ENCODE measurements around the gene TACO1. TPM values are rescaled to one million over a fixed set of nuclear protein-coding genes. Genes with fewer than 3 reads are reported as not detected.

The TACO1 gene
- total RNA-seq, 6 donors from 2014 or later = 6.3 to 17.5 (median 13.5) TPM

DNA sequence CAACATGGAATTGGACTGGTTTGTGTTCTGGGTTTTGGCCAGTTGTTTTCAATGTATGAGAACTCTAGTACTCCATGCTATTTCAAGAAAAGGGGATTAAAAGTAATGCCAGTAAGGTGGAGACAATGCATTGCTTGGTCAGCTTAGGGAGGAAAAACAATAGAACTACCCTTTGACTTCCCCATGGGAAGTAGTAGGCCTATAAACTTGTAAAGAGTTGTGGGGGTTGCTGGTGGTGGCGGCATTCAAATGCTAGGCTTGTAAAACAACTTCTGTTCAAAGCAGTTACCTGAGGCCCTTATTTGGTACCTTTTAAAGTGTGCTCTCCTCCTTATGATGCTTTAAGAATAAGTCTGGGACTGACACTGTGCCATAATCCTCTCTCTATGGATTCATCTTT lies 30.9 kb downstream of the TACO1 start:
- no peak for ATAC-seq (ENCODE audit: low FRiP score in 2 of 2)
- no peaks in the 10 kb centered on the region for H3K9me3 ChIP-seq
- peaks cover 54 to 73% (median 56%) of the 10 kb centered on the region in 4 donors for H3K4me1 ChIP-seq
- TF ChIP-seq POLR2A (IDR thresholded peaks at IDR 0.05) (no peak), POLR2AphosphoS5 (IDR thresholded peaks at IDR 0.05) (no peak), EP300 (IDR thresholded peaks at IDR 0.05) (no peak)
- TF ChIP-seq, protein P1, sequence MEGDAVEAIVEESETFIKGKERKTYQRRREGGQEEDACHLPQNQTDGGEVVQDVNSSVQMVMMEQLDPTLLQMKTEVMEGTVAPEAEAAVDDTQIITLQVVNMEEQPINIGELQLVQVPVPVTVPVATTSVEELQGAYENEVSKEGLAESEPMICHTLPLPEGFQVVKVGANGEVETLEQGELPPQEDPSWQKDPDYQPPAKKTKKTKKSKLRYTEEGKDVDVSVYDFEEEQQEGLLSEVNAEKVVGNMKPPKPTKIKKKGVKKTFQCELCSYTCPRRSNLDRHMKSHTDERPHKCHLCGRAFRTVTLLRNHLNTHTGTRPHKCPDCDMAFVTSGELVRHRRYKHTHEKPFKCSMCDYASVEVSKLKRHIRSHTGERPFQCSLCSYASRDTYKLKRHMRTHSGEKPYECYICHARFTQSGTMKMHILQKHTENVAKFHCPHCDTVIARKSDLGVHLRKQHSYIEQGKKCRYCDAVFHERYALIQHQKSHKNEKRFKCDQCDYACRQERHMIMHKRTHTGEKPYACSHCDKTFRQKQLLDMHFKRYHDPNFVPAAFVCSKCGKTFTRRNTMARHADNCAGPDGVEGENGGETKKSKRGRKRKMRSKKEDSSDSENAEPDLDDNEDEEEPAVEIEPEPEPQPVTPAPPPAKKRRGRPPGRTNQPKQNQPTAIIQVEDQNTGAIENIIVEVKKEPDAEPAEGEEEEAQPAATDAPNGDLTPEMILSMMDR (IDR thresholded peaks at IDR 0.05) = no peak
- peak overlapping the region in 3 of 4 donors; percentile 24 to 42 (median 33) for H3K27ac ChIP-seq
- WGBS, 2 donors = 84 to 94% methylated on average over 1 of the region's 1 CpG
- DNase-seq = no peak
- H3K36me3 ChIP-seq = peaks cover 0 to 49% (median 12%) of the 10 kb centered on the region in 4 donors
- H3K27me3 ChIP-seq = no peaks in the 10 kb centered on the region
- H3K4me3 ChIP-seq = no peak overlapping the region

DNA sequence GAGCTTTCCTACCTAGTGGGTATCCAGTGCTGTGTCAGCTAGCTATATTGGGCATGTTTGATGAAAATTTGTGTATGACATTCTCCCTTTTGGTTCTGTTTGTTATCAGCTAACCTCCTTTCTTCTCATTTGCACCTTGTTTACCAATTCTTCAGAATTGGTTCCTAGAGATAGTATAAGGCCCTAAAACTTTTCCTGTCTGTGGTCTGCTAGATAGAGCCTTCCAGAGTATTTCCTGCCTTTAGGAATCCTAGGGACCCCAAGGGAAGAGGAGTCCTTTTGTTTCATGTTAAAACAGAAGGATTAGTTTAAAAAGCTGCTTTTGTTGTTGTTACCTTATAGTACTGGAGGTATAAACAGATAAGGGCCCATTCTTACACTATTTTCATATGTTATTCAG lies 33.0 kb downstream of the TACO1 start:
- Histone ChIP-seq H3K9me3 (no peaks in the 10 kb centered on the region), H3K36me3 (peaks cover 0 to 63% (median 17%) of the 10 kb centered on the region in 4 donors), H3K4me1 (peaks cover 43 to 58% (median 43%) of the 10 kb centered on the region in 4 donors), H3K4me3 (no peak overlapping the region), H3K27me3 (no peaks in the 10 kb centered on the region), H3K27ac (peak overlapping the region; percentile 48 to 81 (median 64))
- no peak for DNase-seq
- ATAC-seq (ENCODE audit: low FRiP score in 2 of 2) = no peak
- TF ChIP-seq, protein P1 (IDR thresholded peaks at IDR 0.05) = no peak
- TF ChIP-seq EP300 (IDR thresholded peaks at IDR 0.05) (no peak), POLR2AphosphoS5 (IDR thresholded peaks at IDR 0.05) (no peak), POLR2A (IDR thresholded peaks at IDR 0.05) (no peak)

DNA sequence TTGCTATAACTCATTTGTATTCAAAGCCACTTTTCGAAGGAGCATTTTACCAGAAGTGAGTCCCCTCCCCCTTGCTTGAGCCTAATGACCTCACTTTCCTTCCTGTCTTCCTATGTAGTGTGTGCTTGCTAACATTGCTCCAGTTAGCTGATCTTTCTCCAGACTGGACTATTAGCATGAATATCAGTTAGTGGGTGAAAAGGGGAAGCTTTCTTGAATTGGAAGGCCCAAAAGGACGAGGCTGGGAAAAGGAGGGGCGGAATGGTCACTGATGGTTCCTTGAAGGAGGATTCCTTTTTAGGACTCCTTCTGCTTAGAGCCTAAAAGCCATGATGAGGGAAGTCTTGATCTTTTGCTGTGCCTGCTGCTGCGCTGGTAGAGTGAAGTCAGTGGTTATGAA lies 33.5 kb downstream of the TACO1 start:
- WGBS, 2 donors = 37 to 53% methylated on average over 4 of the region's 4 CpGs
- H3K9me3 ChIP-seq = no peaks in the 10 kb centered on the region
- ATAC-seq (ENCODE audit: low FRiP score in 2 of 2) = peak in 1 of 2 donors; percentile 75
- no peak for DNase-seq
- no peaks in the 10 kb centered on the region for H3K27me3 ChIP-seq
- H3K4me1 ChIP-seq = peaks cover 39 to 54% (median 42%) of the 10 kb centered on the region in 4 donors
- H3K27ac ChIP-seq = peak overlapping the region; percentile 48 to 81 (median 64)
- TF ChIP-seq POLR2AphosphoS5 (IDR thresholded peaks at IDR 0.05) (peak in 1 of 2 donors; percentile 35), POLR2A (IDR thresholded peaks at IDR 0.05) (no peak), EP300 (IDR thresholded peaks at IDR 0.05) (peak in 1 of 4 donors; percentile 10)
- TF ChIP-seq, protein P1 (IDR thresholded peaks at IDR 0.05) = no peak
- peaks cover 0 to 59% (median 17%) of the 10 kb centered on the region in 4 donors for H3K36me3 ChIP-seq
- no peak overlapping the region for H3K4me3 ChIP-seq

DNA sequence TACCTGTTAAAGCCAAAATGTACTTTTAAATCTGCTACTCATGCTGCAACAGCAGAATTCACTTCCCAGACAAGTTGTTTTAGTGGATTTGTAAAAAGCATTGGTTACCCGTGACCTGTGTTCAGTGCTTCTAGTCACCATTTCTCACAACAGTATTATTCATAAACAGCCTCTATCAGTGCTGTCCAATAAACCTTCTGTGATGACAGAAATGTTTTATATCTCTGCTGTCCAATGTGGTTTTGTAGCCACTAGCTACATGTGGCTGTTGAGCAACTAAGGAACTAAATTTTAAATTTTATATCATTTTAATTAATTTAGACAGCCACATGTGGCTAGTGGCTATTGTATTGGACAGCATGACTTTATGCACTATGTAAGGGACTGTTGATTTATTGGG lies 34.1 kb downstream of the TACO1 start:
- no peak overlapping the region for H3K4me3 ChIP-seq
- peaks cover 0 to 58% (median 17%) of the 10 kb centered on the region in 4 donors for H3K36me3 ChIP-seq
- H3K27me3 ChIP-seq = no peaks in the 10 kb centered on the region
- ATAC-seq (ENCODE audit: low FRiP score in 2 of 2) (no peak), DNase-seq (no peak)
- WGBS, 2 donors = 88 to 89% methylated on average over 1 of the region's 1 CpG
- peaks cover 35 to 48% (median 38%) of the 10 kb centered on the region in 4 donors for H3K4me1 ChIP-seq
- H3K27ac ChIP-seq = peak overlapping the region; percentile 18 to 81 (median 64)
- TF ChIP-seq, protein P1 (IDR thresholded peaks at IDR 0.05) = no peak
- no peak for TF ChIP-seq EP300 (IDR thresholded peaks at IDR 0.05)
- TF ChIP-seq POLR2A (IDR thresholded peaks at IDR 0.05) = no peak
- TF ChIP-seq POLR2AphosphoS5 (IDR thresholded peaks at IDR 0.05) = no peak
- no peaks in the 10 kb centered on the region for H3K9me3 ChIP-seq

DNA sequence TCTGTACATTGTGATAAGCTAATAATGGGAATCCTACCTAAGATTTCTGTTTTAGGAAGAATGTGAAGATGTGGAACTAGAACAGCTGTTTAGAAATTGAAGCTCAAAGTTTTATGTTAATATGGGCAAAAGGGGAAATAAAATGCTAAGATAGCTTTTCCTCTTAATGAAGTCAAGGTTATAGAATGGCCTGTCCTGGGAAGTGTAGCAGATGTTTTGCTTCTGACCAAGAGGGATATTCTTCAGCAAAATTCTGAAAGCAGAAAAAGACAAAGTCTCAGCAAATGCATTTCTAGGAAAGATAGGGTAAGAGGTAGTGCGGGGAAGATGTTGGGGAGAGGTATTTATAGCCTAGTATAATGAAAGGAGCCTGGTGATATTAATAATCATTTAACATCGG lies 34.6 kb downstream of the TACO1 start:
- no peaks in the 10 kb centered on the region for H3K27me3 ChIP-seq
- H3K9me3 ChIP-seq = no peaks in the 10 kb centered on the region
- no peak overlapping the region for H3K4me3 ChIP-seq
- peaks cover 0 to 58% (median 17%) of the 10 kb centered on the region in 4 donors for H3K36me3 ChIP-seq
- DNase-seq (no peak), ATAC-seq (ENCODE audit: low FRiP score in 2 of 2) (no peak)
- 89 to 91% methylated on average over 2 of the region's 2 CpGs for WGBS, 2 donors
- TF ChIP-seq POLR2A (IDR thresholded peaks at IDR 0.05) = no peak
- no peak for TF ChIP-seq EP300 (IDR thresholded peaks at IDR 0.05)
- no peak for TF ChIP-seq POLR2AphosphoS5 (IDR thresholded peaks at IDR 0.05)
- TF ChIP-seq, protein P1 (IDR thresholded peaks at IDR 0.05) = no peak
- peaks cover 30 to 43% (median 35%) of the 10 kb centered on the region in 4 donors for H3K4me1 ChIP-seq
- H3K27ac ChIP-seq = peak overlapping the region in 3 of 4 donors; percentile 3 to 81 (median 74)
